Mucosa of descending colon (tissue), 3 donors: ENCODE data around the gene GNB3. TPM values are rescaled to one million over a fixed set of nuclear protein-coding genes. Genes with fewer than 3 reads are reported as not detected.

Experiments used
- ATAC-seq: fragments of 200-7000 bp; cut with Tn5 transposase; one replicate; pipeline ENCODE4 v1.9.1; 2020; ENCODE audit warnings: mild to moderate bottlenecking, moderate library complexity
- DNase-seq, 3 donors: peaks; one replicate each; pipeline ENCODE4 v3.0.0-alpha.2; 2020
- H3K36me3 ChIP-seq: fragments of 200-600 bp; one replicate; pipeline ENCODE4 v1.8.0; 2021; ENCODE audit warnings: low read depth, mild to moderate bottlenecking
- H3K4me1 ChIP-seq: fragments of 200-600 bp; one replicate; pipeline ENCODE4 v1.8.0; 2021; ENCODE audit warnings: low read depth, mild to moderate bottlenecking
- H3K4me3 ChIP-seq: fragments of 200-600 bp; one replicate; pipeline ENCODE4 v1.8.0; 2021; ENCODE audit warnings: mild to moderate bottlenecking
- H3K9me3 ChIP-seq: fragments of 200-600 bp; one replicate; pipeline ENCODE4 v1.8.0; 2021; ENCODE audit warnings: mild to moderate bottlenecking
- intact Hi-C, 2 donors: fragments of 100-400 bp; cut with DNase I in 1 of 2; cut with micrococcal nuclease in 1 of 2; formaldehyde crosslinking; loops; one replicate each; pipeline versions ENCODE4 v1.11.0 to v1.11.1; 2022; cut with DNase I, micrococcal nuclease
- total RNA-seq, 3 donors: library from RNA; stranded (reverse); fragmentation: NEBNext Ultra II Directional in 2 of 3; extraction: Animal tissue kit (Norgen Biotek cat#: 25700) in 2 of 3; gene quantifications; one replicate each; pipeline versions ENCODE4 v1.2.1 to v1.2.4, GENCODE V29; 2021 to 2023
- TF ChIP-seq, protein P1 (sequence below): fragments of 200-600 bp; IDR thresholded peaks from one replicate; pipeline ENCODE4 v1.8.0; 2022; ENCODE audit warnings: antibody characterized with exemption, mild to moderate bottlenecking
- donor health status: DM: no; HTN: no; CAD: no; lungs with moderate emphysema.
- donor health status: DM: no; HTN: no; CAD: no.
- donor health status: DM: no; HTN: yes; CAD: no.

Gene GNB3
- total RNA-seq, 3 donors from 2014 or later, result 0.38 to 5.3 (median 0.96) TPM

DNA sequence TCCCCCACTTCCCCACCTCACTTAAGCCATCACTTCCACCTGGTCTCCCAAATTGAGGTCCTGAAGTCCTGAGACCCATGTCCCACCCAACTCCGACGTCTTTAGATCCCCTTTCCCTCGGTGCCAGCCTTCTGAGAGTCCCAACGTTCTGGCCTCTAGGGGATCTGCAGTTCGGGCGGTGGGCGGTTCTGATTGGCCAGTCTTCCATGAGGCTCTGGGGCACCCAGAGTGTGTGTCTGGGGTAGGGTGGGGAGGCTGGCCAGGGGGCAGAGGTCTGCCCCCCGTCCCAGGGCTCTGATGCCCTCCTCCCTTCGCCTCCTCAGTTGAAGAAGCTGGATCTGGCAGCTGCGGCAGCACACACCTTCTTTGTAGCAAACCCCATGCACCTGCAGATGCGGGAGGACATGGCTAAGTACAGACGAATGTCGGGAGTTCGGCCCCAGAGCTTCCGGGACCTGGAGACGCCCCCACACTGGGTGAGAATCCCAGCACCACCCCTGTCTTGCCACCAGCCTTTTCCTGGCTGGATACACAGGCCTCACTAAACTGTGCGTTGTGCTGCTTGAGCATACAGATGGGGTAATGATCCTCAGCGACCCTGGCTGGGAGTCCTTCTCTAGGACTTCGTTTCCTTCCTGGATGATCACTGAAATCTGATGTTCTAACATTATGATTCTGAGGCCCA is 11.0 kb upstream of the GNB3 start:
- DNase-seq (peak in 2 of 3 donors; percentile 23 to 49), ATAC-seq (no peak)
- peaks cover 6% of the 10 kb centered on the region for H3K4me1 ChIP-seq
- intact Hi-C loops, result loop anchor here (5.0 to 10.0 kb wide), 2 partner anchors 77 to 95 kb away; partner anchors contain the start of gene MLF2 (in 1 of the 2)
- no peak overlapping the region for H3K4me3 ChIP-seq
- no peaks in the 10 kb centered on the region for H3K36me3 ChIP-seq
- no peaks in the 10 kb centered on the region for H3K9me3 ChIP-seq
- TF ChIP-seq, protein P1, sequence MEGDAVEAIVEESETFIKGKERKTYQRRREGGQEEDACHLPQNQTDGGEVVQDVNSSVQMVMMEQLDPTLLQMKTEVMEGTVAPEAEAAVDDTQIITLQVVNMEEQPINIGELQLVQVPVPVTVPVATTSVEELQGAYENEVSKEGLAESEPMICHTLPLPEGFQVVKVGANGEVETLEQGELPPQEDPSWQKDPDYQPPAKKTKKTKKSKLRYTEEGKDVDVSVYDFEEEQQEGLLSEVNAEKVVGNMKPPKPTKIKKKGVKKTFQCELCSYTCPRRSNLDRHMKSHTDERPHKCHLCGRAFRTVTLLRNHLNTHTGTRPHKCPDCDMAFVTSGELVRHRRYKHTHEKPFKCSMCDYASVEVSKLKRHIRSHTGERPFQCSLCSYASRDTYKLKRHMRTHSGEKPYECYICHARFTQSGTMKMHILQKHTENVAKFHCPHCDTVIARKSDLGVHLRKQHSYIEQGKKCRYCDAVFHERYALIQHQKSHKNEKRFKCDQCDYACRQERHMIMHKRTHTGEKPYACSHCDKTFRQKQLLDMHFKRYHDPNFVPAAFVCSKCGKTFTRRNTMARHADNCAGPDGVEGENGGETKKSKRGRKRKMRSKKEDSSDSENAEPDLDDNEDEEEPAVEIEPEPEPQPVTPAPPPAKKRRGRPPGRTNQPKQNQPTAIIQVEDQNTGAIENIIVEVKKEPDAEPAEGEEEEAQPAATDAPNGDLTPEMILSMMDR, result no peak

- TF ChIP-seq, protein P1, result no peak
- no peak overlapping the region for H3K4me3 ChIP-seq
- DNase-seq, result peak in 1 of 3 donors; percentile 21
- H3K36me3 ChIP-seq, result no peaks in the 10 kb centered on the region
- intact Hi-C loops, result no loop called here
- H3K9me3 ChIP-seq, result no peaks in the 10 kb centered on the region
- peaks cover 6% of the 10 kb centered on the region for H3K4me1 ChIP-seq
- no peak for ATAC-seq
Observed at GRCh38 chr12:6830286-6830890, 10.3 kb upstream of the GNB3 start.

- DNase-seq, result peak in 2 of 3 donors; percentile 15 to 36
- ATAC-seq, result no peak
- peaks cover 6% of the 10 kb centered on the region for H3K4me1 ChIP-seq
- intact Hi-C loops, result no loop called here
- no peaks in the 10 kb centered on the region for H3K9me3 ChIP-seq
- H3K4me3 ChIP-seq, result no peak overlapping the region
- H3K36me3 ChIP-seq, result no peaks in the 10 kb centered on the region
- TF ChIP-seq, protein P1, result no peak
Observed at GRCh38 chr12:6830999-6831398, 9.7 kb upstream of the GNB3 start.

DNA sequence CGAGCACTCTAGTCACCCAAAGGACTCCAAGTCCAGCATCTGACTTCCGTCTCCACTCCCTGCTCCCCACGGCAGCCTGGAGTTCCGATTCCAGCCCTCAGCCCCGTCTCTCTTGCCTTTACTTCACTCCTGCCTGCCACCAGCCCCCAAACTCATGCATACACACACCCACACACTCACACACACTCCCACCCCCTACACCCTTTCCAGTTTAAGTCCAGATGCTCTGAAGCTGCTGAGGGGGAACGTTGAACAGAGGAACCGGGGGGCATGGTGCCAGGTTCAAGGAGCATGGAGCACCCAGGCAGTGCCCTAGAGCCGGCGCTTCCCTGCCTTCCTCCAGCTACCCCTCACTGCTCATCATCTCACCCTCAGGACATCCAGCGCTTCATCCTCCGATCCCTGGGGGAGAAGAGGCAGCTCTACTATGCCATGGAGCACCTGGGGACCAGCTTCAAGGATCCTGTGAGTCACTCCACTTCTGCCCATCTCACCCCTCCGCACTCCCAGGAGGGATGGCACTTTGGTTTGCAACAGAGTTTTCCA is 9.2 kb upstream of the GNB3 start:
- ATAC-seq (no peak), DNase-seq (peak in 1 of 3 donors; percentile 14)
- Histone ChIP-seq H3K4me1 (peaks cover 6% of the 10 kb centered on the region), H3K36me3 (no peaks in the 10 kb centered on the region), H3K4me3 (no peak overlapping the region), H3K9me3 (no peaks in the 10 kb centered on the region)
- intact Hi-C loops, result no loop called here
- TF ChIP-seq, protein P1, result no peak

GRCh38 chr12:6832125-6832524 is 8.6 kb upstream of the GNB3 start:
- DNase-seq, result peak in 2 of 3 donors; percentile 2
- TF ChIP-seq, protein P1, result no peak
- intact Hi-C loops, result no loop called here
- no peak for ATAC-seq
- Histone ChIP-seq H3K4me3 (no peak overlapping the region), H3K36me3 (no peaks in the 10 kb centered on the region), H3K9me3 (no peaks in the 10 kb centered on the region), H3K4me1 (peaks cover 5% of the 10 kb centered on the region)
